Activated naive CD4-positive, alpha-beta T cell treated with anti-CD3 and anti-CD28 coated beads for 36 hours (primary cell): ENCODE measurements around the gene KRTAP5-10. TPM values are rescaled to one million over a fixed set of nuclear protein-coding genes. Genes with fewer than 3 reads are reported as not detected.
"Not testable (repeated sequence)": the region's sequence is repeated elsewhere in the genome, so short reads cannot be mapped to it uniquely, and the experiment has no call there.

Source experiments
- CTCF ChIA-PET: fragments of 350-600 bp; sonication (Branson Sonifier 250); formaldehyde crosslinking; loops from one replicate; lab custom pipeline; 2021; ENCODE audit warnings: antibody characterized with exemption; lab: Charles Lee
- DNase-seq: peaks from one replicate; pipeline ENCODE4 v3.0.0-alpha.2; 2020
- H3K27ac Mint-ChIP-seq: one replicate; pipeline ENCODE4 v1.8.0; 2021; ENCODE audit warnings: mild to moderate bottlenecking, mixed read lengths
- H3K27me3 Mint-ChIP-seq: one replicate; pipeline ENCODE4 v1.8.0; 2021; ENCODE audit warnings: low read depth, mixed read lengths
- H3K36me3 Mint-ChIP-seq: one replicate; pipeline ENCODE4 v1.8.0; 2021; ENCODE audit warnings: low read depth, mixed read lengths
- H3K4me1 Mint-ChIP-seq: one replicate; pipeline ENCODE4 v1.8.0; 2021; ENCODE audit warnings: low read depth, mixed read lengths
- H3K4me3 Mint-ChIP-seq: one replicate; pipeline ENCODE4 v1.8.0; 2021; ENCODE audit warnings: mild to moderate bottlenecking, moderate library complexity, mixed read lengths
- H3K9me3 Mint-ChIP-seq: one replicate; pipeline ENCODE4 v1.8.0; 2021; ENCODE audit warnings: mixed read lengths
- intact Hi-C: fragments of 100-400 bp; cut with micrococcal nuclease; formaldehyde crosslinking; loops from one replicate; pipeline ENCODE4 v1.15.1; 2023
- total RNA-seq, 2 experiments: library from RNA; stranded (reverse); gene quantifications; one replicate each; pipeline ENCODE4 v1.2.3, GENCODE V29; 2021

The KRTAP5-10 gene
- total RNA-seq, 2 experiments from 2014 or later, result not detected

DNA sequence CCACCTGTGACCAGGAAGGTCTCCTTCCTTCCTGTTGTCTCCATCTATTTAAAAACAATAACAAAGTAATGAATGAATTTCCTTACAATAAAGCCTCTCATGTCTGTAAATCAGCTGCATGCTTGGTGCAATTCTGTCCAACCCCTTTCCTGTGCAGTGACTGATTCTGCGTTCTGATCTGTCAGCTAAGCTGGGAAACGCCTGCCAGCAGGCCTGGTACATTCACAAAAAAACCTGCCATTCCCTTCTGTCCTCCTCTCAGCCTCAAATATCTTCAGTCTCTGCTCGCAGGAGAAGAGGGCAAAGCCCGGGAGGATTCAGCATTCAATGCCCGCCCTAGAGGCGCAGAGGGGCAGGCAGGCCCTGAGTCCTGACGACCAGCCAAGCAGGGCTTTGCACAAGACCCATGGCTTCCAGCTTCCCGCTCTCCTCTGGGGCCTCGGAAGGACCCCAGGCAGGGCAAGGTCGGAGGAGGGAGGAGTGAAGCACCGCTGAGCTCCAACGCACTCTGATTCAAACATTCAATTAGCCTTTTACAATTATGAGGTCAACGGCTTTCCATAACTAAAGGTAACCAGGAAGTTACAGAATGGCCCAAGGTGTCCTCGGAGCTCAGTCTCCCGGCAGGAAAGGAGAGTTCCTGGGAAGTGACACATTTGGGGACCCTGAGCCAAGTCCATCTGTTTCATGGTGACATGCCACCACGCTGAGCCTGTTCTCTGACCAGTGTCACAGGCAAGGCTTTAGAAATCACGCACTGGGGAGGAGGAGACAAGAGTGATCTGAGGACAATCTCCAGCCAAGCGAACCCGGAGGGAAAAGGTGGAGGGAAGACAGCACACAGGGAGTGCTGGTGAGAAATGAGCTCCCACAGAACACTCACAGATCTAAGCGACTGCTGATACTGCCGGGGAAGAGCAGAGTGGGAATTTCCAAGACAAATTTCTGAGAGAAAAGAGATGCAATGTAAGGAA, 1.6 kb downstream of the KRTAP5-10 start:
- H3K36me3 Mint-ChIP-seq, CTCF ChIA-PET, H3K27ac Mint-ChIP-seq, H3K4me1 Mint-ChIP-seq, H3K9me3 Mint-ChIP-seq, H3K4me3 Mint-ChIP-seq, DNase-seq, intact Hi-C loops: not testable (repeated sequence)
- peaks cover 24% of the 10 kb centered on the region for H3K27me3 Mint-ChIP-seq

DNA sequence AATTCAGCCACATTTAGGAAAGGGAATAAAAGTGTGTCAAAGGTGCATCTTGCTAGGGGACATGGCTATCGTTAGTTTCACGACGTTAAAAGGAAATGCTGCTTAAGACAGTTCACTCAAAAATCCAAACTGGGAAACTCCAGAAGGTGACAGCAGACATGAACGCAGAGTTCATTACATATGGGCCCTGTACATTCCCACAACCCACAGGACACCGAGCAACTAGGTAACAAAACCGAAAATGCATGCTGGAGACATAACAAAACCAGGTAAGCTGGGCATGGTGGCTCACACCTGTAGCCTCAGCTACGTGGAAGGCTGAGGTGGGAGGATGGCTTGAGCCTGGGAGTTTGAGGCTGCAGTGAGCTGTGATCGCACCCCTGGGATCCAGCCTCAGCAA, 2.3 kb downstream of the KRTAP5-10 start:
- H3K4me1 Mint-ChIP-seq, H3K27ac Mint-ChIP-seq, DNase-seq, intact Hi-C loops, H3K36me3 Mint-ChIP-seq, CTCF ChIA-PET, H3K4me3 Mint-ChIP-seq, H3K9me3 Mint-ChIP-seq: not testable (repeated sequence)
- H3K27me3 Mint-ChIP-seq, result peaks cover 24% of the 10 kb centered on the region

DNA sequence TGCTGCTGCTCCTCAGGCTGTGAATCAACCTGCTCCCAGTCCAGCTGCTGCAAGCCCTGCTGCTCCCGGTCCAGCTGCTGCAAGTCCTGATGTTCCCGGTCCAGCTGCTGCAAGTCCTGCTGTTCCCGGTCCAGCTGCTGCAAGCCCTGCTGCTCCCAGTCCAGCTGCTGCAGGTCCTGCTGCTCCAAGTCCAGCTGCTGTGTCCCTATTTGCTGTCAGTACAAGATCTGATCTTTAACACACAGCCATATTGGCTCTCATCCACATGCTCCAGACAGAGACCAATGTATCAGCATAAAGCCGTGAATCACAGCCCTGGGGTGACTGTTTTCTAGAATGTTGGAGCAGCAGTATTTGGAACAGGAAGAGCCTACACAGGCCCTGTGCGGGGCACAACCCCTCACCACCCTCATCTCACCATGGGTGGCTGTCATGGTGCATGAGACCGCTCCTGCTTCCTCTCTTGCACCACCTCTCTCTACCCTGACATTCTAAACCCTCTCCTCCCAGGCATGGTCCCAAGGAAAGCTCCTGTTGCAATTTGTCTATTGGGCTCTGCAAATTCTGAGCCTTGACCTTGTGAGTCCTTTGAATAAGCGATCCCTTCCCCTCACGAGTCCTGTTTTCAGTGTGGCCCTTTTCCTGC, 3.5 kb downstream of the KRTAP5-10 start:
- no peaks in the 10 kb centered on the region for H3K4me1 Mint-ChIP-seq
- DNase-seq, result no peak
- peaks cover 14% of the 10 kb centered on the region for H3K27me3 Mint-ChIP-seq
- no peak overlapping the region for H3K4me3 Mint-ChIP-seq
- no peaks in the 10 kb centered on the region for H3K36me3 Mint-ChIP-seq
- intact Hi-C loops, result no loop called here
- H3K27ac Mint-ChIP-seq, result no peak overlapping the region
- CTCF ChIA-PET, result no interaction called here
- no peaks in the 10 kb centered on the region for H3K9me3 Mint-ChIP-seq

DNA sequence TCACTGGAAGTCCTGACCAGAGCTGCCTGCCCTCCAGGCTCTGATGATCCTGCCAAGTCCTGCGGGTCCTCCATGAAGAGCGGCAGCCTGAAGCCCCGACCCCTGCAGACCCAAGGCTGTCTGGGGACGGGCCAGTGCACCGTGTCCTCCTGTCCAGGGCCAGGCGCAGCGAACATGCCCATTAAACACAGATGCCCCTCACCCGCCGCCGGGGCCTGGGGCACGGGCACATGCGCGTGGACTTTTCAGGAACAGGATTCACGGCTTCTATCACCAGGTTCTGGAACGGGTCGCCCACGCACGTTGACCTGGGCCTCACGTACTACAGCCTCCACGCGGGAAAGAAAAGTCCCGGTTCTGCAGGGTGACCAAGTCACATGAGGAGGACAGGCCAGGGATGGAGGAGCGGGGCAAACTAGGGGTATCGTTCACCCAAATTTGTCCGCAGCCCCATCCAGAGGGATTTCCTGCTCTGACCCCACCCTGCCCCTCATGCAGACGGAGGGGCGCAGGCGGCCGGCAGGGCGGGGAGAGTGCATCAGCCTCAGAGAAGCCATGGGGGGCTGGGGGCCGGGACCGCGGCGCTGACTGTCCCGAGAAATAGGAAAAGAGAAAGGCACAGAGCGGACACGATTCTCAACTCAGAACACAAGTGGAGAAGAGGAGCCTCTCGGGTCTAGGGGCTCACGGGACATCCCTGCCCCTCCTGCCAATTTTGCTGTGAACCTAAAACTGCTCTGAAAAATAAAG, 5.9 kb downstream of the KRTAP5-10 start:
- intact Hi-C loops, DNase-seq, H3K36me3 Mint-ChIP-seq, CTCF ChIA-PET, H3K27me3 Mint-ChIP-seq, H3K4me3 Mint-ChIP-seq, H3K4me1 Mint-ChIP-seq, H3K27ac Mint-ChIP-seq, H3K9me3 Mint-ChIP-seq: not testable (repeated sequence)

DNA sequence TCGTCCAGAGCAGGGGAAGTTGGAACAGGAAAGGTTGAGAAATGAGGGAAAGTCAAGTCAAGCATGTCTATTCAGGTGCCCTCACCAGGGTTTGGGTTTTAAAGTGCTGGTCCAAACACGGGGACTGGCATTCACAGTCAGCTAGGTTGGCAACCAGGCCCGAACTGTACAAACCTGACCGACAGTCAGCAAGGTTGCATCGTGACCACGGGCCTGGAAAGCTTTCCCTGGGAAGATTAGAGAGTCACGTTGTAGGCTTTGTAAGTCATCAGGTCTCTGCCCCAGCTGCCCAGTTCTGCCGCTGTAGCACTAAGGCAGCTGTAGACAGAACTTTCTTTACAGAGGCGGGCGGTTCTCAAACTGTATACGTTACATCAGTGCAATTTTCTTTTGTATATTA, 7.4 kb downstream of the KRTAP5-10 start:
- Mint-ChIP-seq H3K27ac (no peak overlapping the region), H3K27me3 (peaks cover 3% of the 10 kb centered on the region), H3K4me1 (no peaks in the 10 kb centered on the region), H3K36me3 (no peaks in the 10 kb centered on the region), H3K4me3 (no peak overlapping the region), H3K9me3 (no peaks in the 10 kb centered on the region)
- intact Hi-C loops, result no loop called here
- CTCF ChIA-PET, result interaction anchor here (1.1 kb wide), 1 partner anchor 9 kb away, joined by 3 read pairs; no protein-coding TSS in a partner anchor
- no peak for DNase-seq

DNA sequence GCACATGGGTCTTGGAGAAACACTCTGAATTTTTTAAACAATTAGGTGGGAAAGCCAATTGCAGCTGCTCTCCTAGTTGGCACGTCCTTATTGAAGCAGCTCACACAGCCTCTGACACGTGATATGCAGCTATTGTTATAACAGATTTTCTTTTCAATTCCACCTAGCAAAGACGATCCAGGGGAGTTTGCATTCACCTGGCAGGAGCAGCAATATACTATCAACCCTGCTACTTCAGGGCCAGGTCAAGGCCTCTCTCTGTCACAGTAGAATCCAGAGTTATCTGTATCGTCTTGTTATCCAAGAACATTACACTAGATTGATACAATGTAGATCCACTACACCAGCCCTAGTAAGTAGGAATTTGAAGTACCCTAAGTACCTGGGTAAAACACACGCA, 9.1 kb downstream of the KRTAP5-10 start:
- no peaks in the 10 kb centered on the region for H3K9me3 Mint-ChIP-seq
- peaks cover 6% of the 10 kb centered on the region for H3K27me3 Mint-ChIP-seq
- DNase-seq, result no peak
- no peak overlapping the region for H3K27ac Mint-ChIP-seq
- H3K4me1 Mint-ChIP-seq, result no peaks in the 10 kb centered on the region
- no peaks in the 10 kb centered on the region for H3K36me3 Mint-ChIP-seq
- intact Hi-C loops, result no loop called here
- no peak overlapping the region for H3K4me3 Mint-ChIP-seq
- CTCF ChIA-PET, result interaction anchor here (1.0 kb wide), 1 partner anchor 15 kb away, joined by 3 read pairs; no protein-coding TSS in a partner anchor

DNA sequence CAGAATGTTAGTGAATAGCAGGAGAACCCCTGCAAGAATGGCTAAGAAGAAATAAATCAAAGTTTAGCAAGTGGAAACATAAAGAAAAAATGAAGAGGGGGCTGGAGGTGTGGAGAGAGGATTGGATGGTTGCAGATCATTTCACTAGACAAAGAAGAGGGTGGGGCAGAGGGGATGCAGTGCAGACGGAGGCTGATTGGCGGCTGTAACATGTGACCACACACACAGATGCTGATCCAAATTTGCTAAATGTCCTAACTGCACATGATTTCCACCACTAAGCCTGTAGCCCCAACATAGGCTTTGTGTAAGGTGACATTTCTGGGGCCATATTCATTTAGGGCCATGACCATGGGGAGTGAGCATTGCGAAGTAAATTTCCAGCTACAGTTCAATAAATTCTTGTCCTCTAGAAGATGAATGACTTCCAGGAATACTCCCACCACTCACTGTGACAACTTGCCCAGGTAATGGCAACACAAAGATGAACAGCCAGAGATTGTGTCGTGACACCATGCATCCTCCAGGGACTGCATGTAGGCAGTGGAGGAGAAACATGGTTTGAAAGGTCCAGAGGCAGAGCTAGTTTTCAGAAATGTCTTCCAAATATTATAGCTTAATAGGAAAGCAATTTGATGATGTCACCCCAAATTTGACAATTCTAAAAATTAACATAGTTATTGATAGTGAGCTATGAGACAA, 10.5 kb downstream of the KRTAP5-10 start:
- Mint-ChIP-seq H3K9me3 (no peaks in the 10 kb centered on the region), H3K4me3 (no peak overlapping the region), H3K4me1 (peaks cover 6% of the 10 kb centered on the region), H3K27me3 (peaks cover 10% of the 10 kb centered on the region), H3K27ac (no peak overlapping the region), H3K36me3 (no peaks in the 10 kb centered on the region)
- no peak for DNase-seq
- intact Hi-C loops, result no loop called here
- CTCF ChIA-PET, result no interaction called here

DNA sequence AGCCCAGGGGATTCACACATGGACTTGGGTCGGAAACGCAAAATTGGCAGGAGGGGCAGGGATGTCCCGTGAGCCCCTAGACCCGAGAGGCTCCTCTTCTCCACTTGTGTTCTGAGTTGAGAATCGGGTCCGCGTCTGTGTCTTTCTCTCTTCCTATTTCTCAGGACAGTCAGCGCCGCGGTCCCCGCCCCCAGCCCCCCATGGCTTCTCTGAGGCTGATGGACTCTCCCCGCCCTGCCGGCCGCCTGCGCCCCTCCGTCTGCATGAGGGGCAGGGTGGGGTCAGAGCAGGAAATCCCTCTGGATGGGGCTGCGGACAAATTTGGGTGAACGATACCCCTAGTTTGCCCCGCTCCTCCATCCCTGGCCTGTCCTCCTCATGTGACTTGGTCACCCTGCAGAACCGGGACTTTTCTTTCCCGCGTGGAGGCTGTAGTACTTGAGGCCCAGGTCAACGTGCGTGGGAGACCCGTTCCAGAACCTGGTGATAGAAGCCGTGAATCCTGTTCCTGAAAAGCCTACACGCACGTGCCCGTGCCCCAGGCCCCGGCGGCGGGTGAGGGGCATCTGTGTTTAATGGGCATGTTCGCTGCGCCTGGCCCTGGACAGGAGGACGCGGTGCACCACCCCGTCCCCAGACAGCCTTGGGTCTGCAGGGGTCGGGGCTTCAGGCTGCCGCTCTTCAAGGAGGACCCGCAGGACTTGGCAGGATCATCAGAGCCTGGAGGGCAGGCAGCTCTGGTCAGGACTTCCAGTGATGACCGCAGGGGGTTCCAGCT, 11.5 kb downstream of the KRTAP5-10 start:
- peaks cover 15% of the 10 kb centered on the region for H3K27me3 Mint-ChIP-seq
- intact Hi-C loops, CTCF ChIA-PET, H3K36me3 Mint-ChIP-seq, H3K4me3 Mint-ChIP-seq, H3K9me3 Mint-ChIP-seq, H3K4me1 Mint-ChIP-seq, H3K27ac Mint-ChIP-seq, DNase-seq: not testable (repeated sequence)

DNA sequence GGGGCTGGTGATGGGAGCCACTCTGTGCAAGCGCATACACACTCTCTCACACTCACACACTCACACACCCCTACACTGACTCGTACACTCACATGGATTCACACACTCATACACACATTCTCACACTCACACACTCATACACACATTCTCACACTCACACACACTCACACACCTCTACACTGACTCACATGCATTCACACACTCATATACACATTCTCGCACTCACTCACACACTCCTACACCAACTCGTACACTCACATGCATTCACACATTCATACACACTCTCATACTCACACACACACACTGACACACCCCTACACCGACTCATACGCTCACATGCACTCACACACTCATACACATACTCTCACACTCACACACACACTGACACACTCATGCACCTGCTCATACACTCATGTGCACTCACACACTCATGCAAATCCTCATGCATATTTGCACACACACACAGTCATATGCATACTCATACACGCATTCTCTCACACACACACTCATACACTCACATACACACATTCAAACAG, 12.2 kb downstream of the KRTAP5-10 start:
- H3K27me3 Mint-ChIP-seq, result peaks cover 19% of the 10 kb centered on the region
- peaks cover 8% of the 10 kb centered on the region for H3K4me1 Mint-ChIP-seq
- intact Hi-C loops, result no loop called here
- no peak overlapping the region for H3K27ac Mint-ChIP-seq
- no peak overlapping the region for H3K4me3 Mint-ChIP-seq
- no peak for DNase-seq
- H3K36me3 Mint-ChIP-seq, result no peaks in the 10 kb centered on the region
- no peaks in the 10 kb centered on the region for H3K9me3 Mint-ChIP-seq
- CTCF ChIA-PET, result no interaction called here

DNA sequence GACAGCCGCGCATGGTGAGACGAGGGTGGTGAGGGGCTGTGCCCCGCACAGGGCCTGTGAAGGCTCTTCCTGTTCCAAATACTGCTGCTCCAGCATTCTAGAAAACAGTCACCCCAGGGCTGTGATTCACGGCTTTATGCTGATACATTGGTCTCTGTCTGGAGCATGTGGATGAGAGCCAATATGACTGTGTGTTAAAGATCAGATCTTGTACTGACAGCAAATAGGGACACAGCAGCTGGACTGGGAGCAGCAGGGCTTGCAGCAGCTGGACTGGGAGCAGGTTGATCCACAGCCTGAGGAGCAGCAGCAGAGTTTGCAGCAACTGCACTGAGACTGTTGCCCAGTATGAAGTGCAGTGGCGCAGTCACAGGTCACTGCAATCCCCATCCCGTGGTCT, 14.2 kb downstream of the KRTAP5-10 start:
- peaks cover 22% of the 10 kb centered on the region for H3K27me3 Mint-ChIP-seq
- H3K4me1 Mint-ChIP-seq, H3K9me3 Mint-ChIP-seq, CTCF ChIA-PET, H3K4me3 Mint-ChIP-seq, DNase-seq, H3K27ac Mint-ChIP-seq, intact Hi-C loops, H3K36me3 Mint-ChIP-seq: not testable (repeated sequence)
